GM19395 (cell line): ENCODE measurements around the gene ADCY10.

ENCODE experiments used
- ATAC-seq: cut with Tn5 transposase; IDR thresholded peaks from one replicate; pipeline ENCODE4 v1.9.1; 2021; ENCODE audit warnings: mild to moderate bottlenecking, moderate library complexity; ENCODE audit not compliant: unreplicated experiment

ADCY10 gene

GRCh38 chr1:167790117-167790516 lies 123.8 kb downstream of the ADCY10 start:
- no peak for ATAC-seq

DNA sequence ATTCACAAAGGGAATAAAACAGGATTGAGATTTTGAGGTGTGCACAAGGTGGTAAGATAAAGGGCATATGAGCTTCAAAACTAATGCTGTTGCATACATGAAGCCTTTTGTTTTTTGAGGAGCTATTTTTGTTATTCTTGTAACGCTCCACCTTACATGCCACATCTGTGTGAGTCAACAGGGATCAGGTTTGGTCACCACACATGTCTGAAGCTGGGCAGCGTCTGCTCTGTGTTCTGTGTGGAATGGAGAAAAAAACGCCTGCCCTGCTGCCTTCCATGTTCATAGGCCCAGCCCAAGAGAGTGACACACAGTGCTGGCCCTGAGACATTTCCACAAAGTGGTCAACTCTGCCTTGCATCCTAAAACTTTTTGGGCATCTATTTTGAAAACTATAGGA lies 124.4 kb downstream of the ADCY10 start:
- no peak for ATAC-seq

DNA sequence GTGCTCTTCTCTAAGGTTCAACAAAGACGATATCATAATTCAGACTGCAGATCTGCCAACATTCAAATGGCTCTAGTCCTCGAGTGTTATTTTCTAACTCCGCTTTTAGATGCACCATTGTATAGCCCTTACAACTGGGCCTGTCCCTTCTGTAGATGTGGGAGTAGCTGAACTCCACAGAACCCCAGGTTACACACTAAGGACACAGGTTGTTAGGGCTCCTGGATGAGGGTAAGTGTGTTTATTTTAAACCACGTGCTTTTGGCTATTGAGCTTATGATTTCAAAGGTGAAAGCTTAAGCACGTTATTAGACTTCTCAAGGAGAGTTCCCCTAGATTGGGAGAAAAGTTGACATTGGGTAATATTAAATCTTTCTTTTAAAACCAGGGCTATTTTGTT lies 127.4 kb downstream of the ADCY10 start:
- no peak for ATAC-seq

DNA sequence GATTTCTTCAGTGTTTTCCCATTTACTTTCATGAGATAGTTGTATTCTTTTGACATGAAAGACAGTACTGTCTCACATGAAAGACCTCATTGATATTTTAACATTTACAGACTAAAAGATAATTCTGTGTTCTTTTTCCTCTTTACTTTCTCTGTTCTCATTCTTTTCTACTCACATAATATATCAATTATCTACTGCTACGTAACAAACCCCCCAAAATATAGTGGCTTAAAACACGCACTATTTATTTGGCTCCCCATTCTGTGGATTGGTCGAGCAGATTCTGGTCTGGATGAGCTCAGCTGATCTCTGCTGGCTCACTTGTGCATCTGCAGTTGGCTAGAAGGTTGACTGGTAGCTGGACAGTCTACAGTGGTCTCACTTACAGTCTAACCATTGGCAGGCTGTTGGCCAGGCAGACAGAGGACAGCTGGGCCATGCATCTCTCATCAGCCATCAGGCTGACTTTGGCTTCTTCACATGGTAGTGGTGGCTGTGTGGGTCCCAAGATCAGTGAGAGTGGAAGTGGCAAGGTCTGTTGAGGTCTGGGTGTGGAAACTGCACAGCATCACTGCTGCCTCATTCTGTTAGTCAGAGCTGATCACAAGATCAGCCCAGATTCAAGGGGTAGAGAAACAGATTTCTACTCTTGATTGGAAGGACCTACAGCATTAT lies 128.9 kb downstream of the ADCY10 start:
- ATAC-seq: no peak

- ATAC-seq: no peak
These were observed 131.0 kb downstream of the ADCY10 start for GRCh38 chr1:167782946-167783345.

DNA sequence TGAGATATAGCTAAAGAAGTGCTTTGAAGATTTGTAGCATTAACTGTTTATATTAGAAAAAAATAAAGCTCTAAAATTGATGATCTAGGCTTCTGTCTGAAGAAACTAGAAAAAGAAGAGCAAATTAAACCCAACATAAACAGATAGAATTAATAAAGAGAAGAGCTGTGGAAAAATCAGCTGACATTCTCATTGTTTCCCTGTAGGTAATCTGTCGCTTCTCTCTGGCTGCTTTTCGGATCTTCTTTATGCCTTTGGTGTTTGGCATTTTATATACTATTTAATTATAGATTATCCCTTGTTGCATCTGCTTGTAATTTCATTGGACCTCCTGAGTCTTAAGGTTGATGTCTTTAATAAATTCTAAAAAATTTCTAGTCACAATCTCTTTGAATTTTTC lies 132.4 kb downstream of the ADCY10 start:
- no peak for ATAC-seq

GRCh38 chr1:167777269-167777650 lies 136.7 kb downstream of the ADCY10 start:
- ATAC-seq: no peak

DNA sequence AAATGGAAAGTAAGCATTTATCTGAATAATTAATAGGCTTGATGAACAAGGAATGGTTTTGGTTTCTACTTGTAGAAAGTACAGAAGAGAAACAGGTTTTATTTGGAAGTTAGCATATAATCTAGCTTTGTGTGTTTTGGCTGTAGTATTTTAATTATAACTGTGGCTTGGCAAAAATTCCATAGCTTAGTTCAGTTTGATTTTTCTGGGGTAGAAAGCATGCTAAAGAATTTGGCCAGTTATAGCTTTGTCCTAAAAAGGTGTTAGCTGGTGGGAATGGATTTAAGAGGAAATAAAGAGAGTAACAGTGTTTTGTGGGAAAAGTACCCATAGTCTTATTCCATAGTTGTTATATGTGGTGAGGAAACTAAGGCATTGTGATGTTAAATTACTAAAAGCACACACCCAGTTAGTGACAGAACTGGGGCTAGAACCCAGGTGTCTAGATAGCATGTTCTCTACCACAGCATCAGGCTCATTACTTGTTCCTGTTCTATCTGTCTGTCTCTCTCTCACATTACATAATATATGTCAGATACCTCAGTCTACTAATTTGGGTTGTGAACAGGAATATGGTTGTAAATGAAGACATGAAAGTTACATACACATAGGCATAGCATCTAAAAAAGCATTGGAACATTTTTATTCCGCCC lies 137.2 kb downstream of the ADCY10 start:
- ATAC-seq: no peak

- no peak for ATAC-seq
These were observed 137.8 kb downstream of the ADCY10 start for GRCh38 chr1:167776151-167776550.

- ATAC-seq: no peak
These were observed 138.8 kb downstream of the ADCY10 start for GRCh38 chr1:167775178-167775577.

DNA sequence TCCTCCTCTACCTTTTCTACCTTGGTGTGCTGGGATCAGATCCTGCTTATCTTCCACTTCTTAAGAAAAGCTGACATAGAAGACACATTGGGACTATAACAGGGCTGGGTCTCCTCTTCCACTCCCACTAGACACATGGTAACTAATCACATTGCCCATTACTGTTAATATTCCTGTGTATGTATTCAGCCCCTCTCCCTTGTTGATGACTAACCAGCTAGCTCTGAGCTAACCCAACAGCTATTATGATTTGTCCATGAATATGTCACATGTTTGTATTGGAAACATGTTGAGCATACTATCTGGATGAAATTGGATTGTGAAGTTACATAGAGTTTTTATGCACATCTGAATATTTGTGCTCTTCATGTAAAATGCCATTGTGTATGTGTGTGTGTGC lies 139.2 kb downstream of the ADCY10 start:
- no peak for ATAC-seq

- no peak for ATAC-seq
These were observed 140.4 kb downstream of the ADCY10 start for GRCh38 chr1:167773516-167773915.

- ATAC-seq: no peak
These were observed 141.5 kb downstream of the ADCY10 start for GRCh38 chr1:167772436-167772835.

- no peak for ATAC-seq
These were observed 143.8 kb downstream of the ADCY10 start for GRCh38 chr1:167770127-167770526.

- ATAC-seq: no peak
These were observed 146.2 kb downstream of the ADCY10 start for GRCh38 chr1:167767761-167768160.

GRCh38 chr1:167766538-167766937 lies 147.4 kb downstream of the ADCY10 start:
- no peak for ATAC-seq

DNA sequence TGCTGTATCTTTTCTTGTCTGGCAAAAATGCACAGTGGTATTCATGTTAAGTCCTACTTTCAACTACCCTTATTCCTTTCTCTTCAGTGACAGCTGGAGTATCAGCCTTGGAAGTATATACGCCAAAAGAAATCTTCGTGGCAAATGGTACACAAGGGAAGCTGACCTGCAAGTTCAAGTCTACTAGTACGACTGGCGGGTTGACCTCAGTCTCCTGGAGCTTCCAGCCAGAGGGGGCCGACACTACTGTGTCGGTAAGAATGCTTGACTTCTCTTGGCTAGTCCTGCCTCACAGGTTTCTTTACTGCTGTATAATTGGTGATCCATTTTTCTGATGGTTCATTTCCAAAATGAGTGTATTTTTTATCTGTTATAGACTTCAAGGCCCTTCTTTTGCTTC lies 148.4 kb downstream of the ADCY10 start:
- ATAC-seq: no peak

DNA sequence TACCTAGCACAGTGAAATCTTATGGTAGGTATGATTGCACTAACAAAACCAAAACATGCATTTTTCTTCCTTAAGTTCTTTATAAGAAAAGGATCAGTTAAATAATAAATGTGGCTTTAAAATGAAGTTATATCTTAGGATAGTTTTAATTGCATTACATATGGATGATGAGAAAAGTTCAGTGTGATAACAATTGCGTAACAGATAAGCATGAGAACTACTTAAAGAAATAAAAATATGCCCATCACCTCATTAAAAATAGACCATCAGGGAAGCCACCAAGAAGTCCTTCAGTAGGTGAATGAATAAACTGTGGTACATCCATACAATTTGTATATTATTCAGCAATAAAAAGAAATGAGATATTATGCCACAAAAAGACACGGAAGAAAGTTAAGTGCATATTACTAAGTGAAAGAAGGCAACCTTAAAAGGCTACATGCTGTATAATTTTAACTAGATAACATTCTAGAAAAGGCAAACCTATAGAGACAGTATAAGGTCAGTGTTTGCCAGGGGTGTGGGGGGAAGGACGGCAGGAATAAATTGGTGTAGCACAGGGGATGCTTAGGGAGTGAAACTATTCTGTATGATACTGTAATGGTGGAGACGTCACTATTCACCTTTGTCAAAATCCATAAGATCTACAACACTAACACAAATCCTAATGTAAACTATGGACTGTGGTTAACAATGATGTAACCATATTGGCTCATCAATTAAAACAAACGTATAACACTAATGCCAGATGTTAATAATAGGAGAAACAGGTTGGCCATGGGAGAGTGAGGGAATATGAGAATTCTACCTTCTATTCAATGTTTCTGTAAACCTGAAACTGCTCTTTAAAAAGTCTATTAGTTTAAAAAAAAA lies 149.2 kb downstream of the ADCY10 start:
- no peak for ATAC-seq

GRCh38 chr1:167763525-167764220 lies 150.3 kb downstream of the ADCY10 start:
- no peak for ATAC-seq

- no peak for ATAC-seq
These were observed 151.7 kb downstream of the ADCY10 start for GRCh38 chr1:167762061-167762746.

GRCh38 chr1:167761400-167761799 lies 152.5 kb downstream of the ADCY10 start:
- ATAC-seq: no peak
